ENCODE results near the gene CNP.

Gene CNP

GRCh38 chr17:41932816-41933389 lies 33.7 kb upstream of the CNP start:
- in situ Hi-C loops (cut with HindIII; ENCODE audit: low sequenced_read_pairs), result no loop called here
- no peak for DNase-seq (ENCODE audit: low read depth, low spot score)
- no peak for TF ChIP-seq CTCF (IDR thresholded peaks at IDR 0.05; ENCODE audit: low read depth, low read length)
- H3K4me3 ChIP-seq (ENCODE audit: low read depth, low read length), result no peak overlapping the region

GRCh38 chr17:41935641-41936040 lies 31.0 kb upstream of the CNP start:
- TF ChIP-seq CTCF (IDR thresholded peaks at IDR 0.05; ENCODE audit: low read depth, low read length), result no peak
- no peak overlapping the region for H3K4me3 ChIP-seq (ENCODE audit: low read depth, low read length)
- in situ Hi-C loops (cut with HindIII; ENCODE audit: low sequenced_read_pairs), result no loop called here
- no peak for DNase-seq (ENCODE audit: low read depth, low spot score)

- in situ Hi-C loops (cut with HindIII; ENCODE audit: low sequenced_read_pairs), result no loop called here
- no peak for TF ChIP-seq CTCF (IDR thresholded peaks at IDR 0.05; ENCODE audit: low read depth, low read length)
- H3K4me3 ChIP-seq (ENCODE audit: low read depth, low read length), result no peak overlapping the region
- no peak for DNase-seq (ENCODE audit: low read depth, low spot score)
These were observed 28.3 kb upstream of the CNP start for GRCh38 chr17:41937970-41938954.

- no peak for DNase-seq (ENCODE audit: low read depth, low spot score)
- in situ Hi-C loops (cut with HindIII; ENCODE audit: low sequenced_read_pairs), result no loop called here
- H3K4me3 ChIP-seq (ENCODE audit: low read depth, low read length), result no peak overlapping the region
- no peak for TF ChIP-seq CTCF (IDR thresholded peaks at IDR 0.05; ENCODE audit: low read depth, low read length)
These were observed 27.4 kb upstream of the CNP start for GRCh38 chr17:41939044-41939692.

- TF ChIP-seq CTCF (IDR thresholded peaks at IDR 0.05; ENCODE audit: low read depth, low read length), result no peak
These were observed 26.9 kb upstream of the CNP start for GRCh38 chr17:41939693-41940090.

GRCh38 chr17:41941168-41941567 lies 25.4 kb upstream of the CNP start:
- H3K4me3 ChIP-seq (ENCODE audit: low read depth, low read length), result no peak overlapping the region
- TF ChIP-seq CTCF (IDR thresholded peaks at IDR 0.05; ENCODE audit: low read depth, low read length), result no peak
- in situ Hi-C loops (cut with HindIII; ENCODE audit: low sequenced_read_pairs), result no loop called here
- DNase-seq (ENCODE audit: low read depth, low spot score), result no peak

More at GRCh38 chr17:41939693-41940090, 26.9 kb upstream of the CNP start:
- H3K4me3 ChIP-seq (ENCODE audit: low read depth, low read length), result no peak overlapping the region
- DNase-seq (ENCODE audit: low read depth, low spot score), result no peak
- in situ Hi-C loops (cut with HindIII; ENCODE audit: low sequenced_read_pairs), result no loop called here
